ENCODE measurements around the gene PLPPR2.
A peak's percentile ranks its signal among the peaks of the same experiment; 100 is the strongest.

The PLPPR2 gene

DNA sequence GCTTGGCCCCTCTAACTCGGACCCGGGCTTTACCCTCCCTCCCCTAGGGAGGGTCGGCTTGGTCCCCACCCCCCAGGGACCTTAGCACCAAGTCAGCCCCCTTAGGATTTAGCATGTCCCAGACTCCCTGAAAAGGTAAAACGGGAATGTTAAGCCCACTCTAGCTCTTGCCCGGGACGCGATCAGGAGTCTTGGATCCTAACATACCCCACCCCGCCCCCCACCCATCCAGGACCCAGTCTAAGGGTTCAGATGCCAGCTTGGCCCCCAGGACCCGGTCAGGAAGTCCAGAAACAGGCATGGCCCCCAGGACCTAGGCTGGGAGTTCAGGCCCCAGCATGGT is 28.4 kb downstream of the PLPPR2 start:
- Histone ChIP-seq H3K4me3 (ENCODE audit: low read depth, low read length) (peak overlapping the region; percentile 45), H3K27ac (no peak overlapping the region), H3K27me3 (replicated peaks) (no peaks in the 10 kb centered on the region), H3K36me3 (replicated peaks) (no peaks in the 10 kb centered on the region)
- TF ChIP-seq, protein P1, sequence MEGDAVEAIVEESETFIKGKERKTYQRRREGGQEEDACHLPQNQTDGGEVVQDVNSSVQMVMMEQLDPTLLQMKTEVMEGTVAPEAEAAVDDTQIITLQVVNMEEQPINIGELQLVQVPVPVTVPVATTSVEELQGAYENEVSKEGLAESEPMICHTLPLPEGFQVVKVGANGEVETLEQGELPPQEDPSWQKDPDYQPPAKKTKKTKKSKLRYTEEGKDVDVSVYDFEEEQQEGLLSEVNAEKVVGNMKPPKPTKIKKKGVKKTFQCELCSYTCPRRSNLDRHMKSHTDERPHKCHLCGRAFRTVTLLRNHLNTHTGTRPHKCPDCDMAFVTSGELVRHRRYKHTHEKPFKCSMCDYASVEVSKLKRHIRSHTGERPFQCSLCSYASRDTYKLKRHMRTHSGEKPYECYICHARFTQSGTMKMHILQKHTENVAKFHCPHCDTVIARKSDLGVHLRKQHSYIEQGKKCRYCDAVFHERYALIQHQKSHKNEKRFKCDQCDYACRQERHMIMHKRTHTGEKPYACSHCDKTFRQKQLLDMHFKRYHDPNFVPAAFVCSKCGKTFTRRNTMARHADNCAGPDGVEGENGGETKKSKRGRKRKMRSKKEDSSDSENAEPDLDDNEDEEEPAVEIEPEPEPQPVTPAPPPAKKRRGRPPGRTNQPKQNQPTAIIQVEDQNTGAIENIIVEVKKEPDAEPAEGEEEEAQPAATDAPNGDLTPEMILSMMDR (IDR thresholded peaks at IDR 0.05; ENCODE audit: low read depth, low read length, missing control alignments), result no peak
- in situ Hi-C loops (cut with HindIII; ENCODE audit: low pct_ligation_motif_present, low sequenced_read_pairs), result no loop called here
- no peak for DNase-seq

DNA sequence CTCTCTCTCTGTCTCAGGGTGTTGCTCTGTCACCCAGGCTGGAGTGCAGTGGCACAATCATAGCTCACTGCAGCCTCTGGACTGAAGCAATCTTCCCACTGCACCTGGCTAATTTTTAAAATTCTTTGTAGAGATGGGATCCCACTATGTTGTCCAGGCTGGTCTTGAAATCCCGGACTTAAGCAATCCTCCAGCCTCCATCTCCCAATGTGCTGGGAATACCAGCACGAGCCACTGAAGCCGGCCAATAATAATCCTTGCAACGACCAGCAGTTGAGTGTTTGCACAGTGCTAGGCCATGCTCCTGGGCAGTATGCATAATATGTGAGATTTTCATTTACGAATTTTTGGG is 29.5 kb downstream of the PLPPR2 start:
- in situ Hi-C loops (cut with HindIII; ENCODE audit: low pct_ligation_motif_present, low sequenced_read_pairs), result no loop called here

DNA sequence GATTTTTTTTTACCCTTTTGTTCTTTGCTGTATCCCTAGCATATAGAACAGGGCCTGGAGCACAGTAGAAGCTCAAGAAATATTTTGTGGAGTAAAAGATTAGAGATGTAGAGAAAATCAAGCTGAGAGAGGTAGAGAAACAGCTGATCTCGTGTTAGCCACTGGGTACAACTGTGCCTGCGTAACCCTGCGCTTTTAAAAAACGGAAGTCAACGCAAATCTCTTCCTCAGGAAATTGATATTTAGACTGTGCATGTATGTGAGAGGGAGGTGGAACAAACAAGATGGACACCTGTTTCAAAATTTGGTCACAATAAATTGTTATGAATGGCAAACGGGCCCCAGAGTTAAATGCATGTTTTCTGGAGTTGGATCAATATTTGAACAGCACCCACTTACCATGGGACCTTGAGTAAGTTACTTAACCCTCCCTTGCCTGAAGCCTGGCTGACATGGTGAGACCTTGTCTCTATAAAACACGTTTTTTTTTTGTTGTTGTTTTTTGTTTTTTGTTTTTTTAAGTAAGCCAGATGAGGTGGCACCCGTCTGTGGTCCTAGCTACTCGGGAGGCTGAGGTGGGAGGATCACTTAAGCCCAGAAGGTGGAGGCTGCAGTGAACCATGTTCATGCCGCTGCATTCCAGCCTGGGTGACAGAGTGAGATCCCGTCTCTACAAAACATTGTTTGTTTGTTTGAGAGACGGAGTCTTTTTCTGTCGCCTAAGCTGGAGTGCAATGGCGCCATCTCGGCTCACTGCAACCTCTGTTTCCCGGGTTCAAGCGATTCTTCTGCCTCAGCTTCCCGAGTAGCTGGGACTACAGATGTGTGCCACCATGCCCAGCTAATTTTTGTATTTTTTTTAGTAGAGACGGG is 32.2 kb downstream of the PLPPR2 start:
- in situ Hi-C loops (cut with HindIII; ENCODE audit: low pct_ligation_motif_present, low sequenced_read_pairs), result no loop called here
- no peak for DNase-seq
- no peaks in the 10 kb centered on the region for H3K27me3 ChIP-seq (replicated peaks)
- H3K27ac ChIP-seq, result no peak overlapping the region
- TF ChIP-seq, protein P1 (IDR thresholded peaks at IDR 0.05; ENCODE audit: low read depth, low read length, missing control alignments), result no peak
- no peak overlapping the region for H3K4me3 ChIP-seq (ENCODE audit: low read depth, low read length)
- H3K36me3 ChIP-seq (replicated peaks), result no peaks in the 10 kb centered on the region

More for the DNA sequence above, 29.5 kb downstream of the PLPPR2 start:
- DNase-seq, result no peak
- Histone ChIP-seq H3K27ac (no peak overlapping the region), H3K27me3 (replicated peaks) (no peaks in the 10 kb centered on the region), H3K36me3 (replicated peaks) (no peaks in the 10 kb centered on the region), H3K4me3 (ENCODE audit: low read depth, low read length) (no peak overlapping the region)
- TF ChIP-seq, protein P1 (IDR thresholded peaks at IDR 0.05; ENCODE audit: low read depth, low read length, missing control alignments), result no peak

DNA sequence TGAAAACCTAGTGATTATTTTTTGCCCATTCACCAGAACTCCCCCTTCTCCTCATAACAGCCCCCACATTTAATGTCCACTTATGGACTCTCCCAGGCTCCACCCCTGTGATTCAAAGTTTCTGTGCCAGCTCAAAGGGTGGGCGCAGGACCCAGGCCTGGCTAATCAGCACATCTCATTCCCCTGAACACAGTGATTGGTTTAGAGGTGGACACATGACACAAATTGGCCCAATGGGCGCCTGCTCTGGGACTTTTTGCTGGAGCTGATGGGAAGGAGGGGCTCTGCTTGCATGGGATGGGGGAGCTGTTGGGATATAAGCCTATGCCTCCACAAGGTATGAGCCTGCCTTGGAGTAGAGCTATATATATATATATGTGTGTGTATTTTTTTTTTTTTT is 35.1 kb downstream of the PLPPR2 start:
- Histone ChIP-seq H3K36me3 (replicated peaks) (no peaks in the 10 kb centered on the region), H3K4me3 (ENCODE audit: low read depth, low read length) (no peak overlapping the region), H3K27me3 (replicated peaks) (no peaks in the 10 kb centered on the region), H3K27ac (no peak overlapping the region)
- DNase-seq, result no peak
- in situ Hi-C loops (cut with HindIII; ENCODE audit: low pct_ligation_motif_present, low sequenced_read_pairs), result no loop called here
- TF ChIP-seq, protein P1 (IDR thresholded peaks at IDR 0.05; ENCODE audit: low read depth, low read length, missing control alignments), result no peak

DNA sequence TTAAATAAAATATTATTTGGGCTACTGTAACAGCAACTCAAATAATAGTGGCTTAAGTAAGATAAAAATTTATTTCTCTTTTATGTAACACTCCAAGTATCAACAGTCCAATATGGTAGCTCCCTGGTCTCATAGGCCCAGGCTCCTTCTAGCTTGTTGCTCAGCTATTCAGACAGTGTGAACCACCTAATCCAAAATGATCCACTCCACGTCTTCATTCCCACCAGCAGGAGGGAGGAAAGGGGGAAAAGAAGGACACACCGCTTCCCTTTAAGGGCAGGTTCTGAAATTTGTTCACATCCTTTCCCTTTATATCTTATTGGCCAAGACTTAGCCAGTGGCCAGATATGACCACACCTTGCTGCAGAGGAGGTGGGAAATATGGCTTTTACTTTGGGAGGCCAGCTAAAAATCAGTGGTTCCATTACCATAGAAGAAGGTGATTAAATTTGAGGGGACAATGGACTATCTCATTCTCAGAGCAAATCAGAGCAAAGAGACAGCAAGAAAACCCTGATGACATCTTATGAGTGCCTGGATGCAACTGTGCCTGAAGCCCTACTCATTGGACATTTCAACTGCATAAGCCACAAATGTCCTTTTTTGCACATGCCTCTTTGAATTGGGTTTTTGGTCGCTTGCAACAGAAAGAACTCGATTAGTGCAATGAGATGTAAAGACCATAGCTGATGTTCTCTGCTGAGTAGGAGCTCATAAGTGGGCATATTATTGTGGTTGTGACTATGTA is 35.9 kb downstream of the PLPPR2 start:
- DNase-seq, result no peak
- Histone ChIP-seq H3K27me3 (replicated peaks) (no peaks in the 10 kb centered on the region), H3K4me3 (ENCODE audit: low read depth, low read length) (no peak overlapping the region), H3K27ac (no peak overlapping the region), H3K36me3 (replicated peaks) (no peaks in the 10 kb centered on the region)
- in situ Hi-C loops (cut with HindIII; ENCODE audit: low pct_ligation_motif_present, low sequenced_read_pairs), result no loop called here
- TF ChIP-seq, protein P1 (IDR thresholded peaks at IDR 0.05; ENCODE audit: low read depth, low read length, missing control alignments), result no peak

Measured in brain microvascular endothelial cell (primary cell).